HG03342 (cell line): Measurements from ENCODE around the gene CLSTN1.
"Not testable (repeated sequence)": the region's sequence is repeated elsewhere in the genome, so short reads cannot be mapped to it uniquely, and the experiment has no call there.

Source experiments
- ATAC-seq: cut with Tn5 transposase; IDR thresholded peaks from one replicate; pipeline ENCODE4 v1.9.1; 2021; ENCODE audit warnings: mild to moderate bottlenecking, moderate library complexity; ENCODE audit not compliant: unreplicated experiment

Gene CLSTN1

GRCh38 chr1:9801909-9802308 lies 21.9 kb downstream of the CLSTN1 start:
- ATAC-seq = no peak

DNA sequence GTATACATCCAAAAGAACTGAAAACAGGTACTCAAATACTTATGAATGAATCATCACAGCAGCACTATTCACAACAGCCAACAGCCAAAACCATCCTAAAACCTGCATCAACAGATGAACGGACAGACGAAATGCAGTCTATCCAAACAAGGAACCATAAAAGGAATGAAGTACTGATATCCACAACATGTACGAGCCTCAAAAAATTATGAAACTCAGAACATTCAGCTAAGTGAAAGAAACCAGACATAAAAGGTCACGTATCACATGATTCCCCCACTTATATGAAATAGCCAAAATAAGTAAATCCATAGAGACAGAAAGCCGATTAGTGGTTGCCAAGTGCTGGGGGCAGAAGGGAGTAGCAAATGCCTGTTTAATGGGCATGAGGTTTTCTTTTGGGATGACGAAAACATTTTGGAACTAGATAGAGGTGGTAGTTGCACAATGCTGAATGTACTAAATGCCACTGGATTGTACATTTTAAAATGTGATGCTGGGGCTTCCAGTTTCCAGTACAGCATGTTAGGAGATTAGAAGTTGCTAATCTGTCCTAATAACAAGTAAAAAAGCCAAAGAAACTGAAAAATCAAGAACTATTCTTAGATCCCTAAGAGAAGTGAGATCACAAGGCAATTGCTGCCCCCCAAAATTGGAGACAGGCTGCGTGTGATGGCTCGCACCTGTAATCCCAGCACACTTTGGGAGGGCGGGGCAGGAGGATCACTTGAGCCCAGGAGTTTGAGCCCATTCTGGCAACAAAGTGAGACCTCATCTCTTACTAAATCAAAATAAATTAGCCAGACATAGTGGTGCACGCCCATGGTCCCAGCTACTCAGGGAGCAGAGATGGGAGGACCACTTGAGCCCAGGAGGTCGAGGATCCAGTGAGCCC lies 25.3 kb downstream of the CLSTN1 start:
- ATAC-seq = no peak

- ATAC-seq = no peak
These were observed 26.7 kb downstream of the CLSTN1 start for GRCh38 chr1:9797049-9797448.

DNA sequence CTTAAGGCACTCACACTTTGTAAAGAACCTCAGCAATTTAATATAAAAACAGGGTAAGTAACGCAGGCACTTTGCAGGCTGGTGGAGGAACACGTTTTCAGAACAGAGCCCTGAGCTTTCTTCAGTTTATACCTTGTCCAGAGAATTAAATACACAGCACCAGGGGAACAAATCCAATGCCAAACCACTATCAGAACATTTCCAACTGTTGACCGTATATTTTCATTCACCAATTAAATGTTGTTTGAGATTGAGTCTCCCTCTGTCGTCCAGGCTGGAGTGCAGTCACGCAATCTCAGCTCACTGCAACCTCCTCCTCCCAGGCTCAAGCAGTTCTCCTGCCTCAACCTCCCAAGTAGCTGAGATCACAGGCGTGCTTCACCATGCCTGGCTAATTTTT lies 29.7 kb downstream of the CLSTN1 start:
- ATAC-seq = no peak

- no peak for ATAC-seq
These were observed 30.5 kb downstream of the CLSTN1 start for GRCh38 chr1:9793291-9793690.

GRCh38 chr1:9792156-9793042 lies 31.4 kb downstream of the CLSTN1 start:
- ATAC-seq = no peak

GRCh38 chr1:9789700-9790099 lies 34.1 kb downstream of the CLSTN1 start:
- ATAC-seq = not testable (repeated sequence)

DNA sequence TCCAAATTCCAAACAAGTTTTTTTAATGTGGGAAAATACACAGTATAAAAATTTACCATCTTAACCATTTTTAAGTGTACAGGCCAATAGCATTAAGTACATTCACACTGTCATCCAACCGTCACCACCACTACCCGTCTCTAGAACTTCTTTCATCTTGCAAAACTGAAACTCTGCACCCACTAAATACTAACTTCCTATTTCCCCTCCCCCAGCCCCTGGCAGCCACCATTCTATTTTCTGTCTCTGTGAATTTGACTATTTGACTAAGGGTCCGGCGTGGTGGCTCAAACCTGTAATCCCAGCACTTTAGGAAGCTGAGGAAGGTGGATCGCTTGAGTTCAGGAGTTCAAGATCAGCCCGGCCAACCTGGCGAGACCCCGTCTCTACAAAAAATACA lies 36.1 kb downstream of the CLSTN1 start:
- ATAC-seq = peak; percentile 72

DNA sequence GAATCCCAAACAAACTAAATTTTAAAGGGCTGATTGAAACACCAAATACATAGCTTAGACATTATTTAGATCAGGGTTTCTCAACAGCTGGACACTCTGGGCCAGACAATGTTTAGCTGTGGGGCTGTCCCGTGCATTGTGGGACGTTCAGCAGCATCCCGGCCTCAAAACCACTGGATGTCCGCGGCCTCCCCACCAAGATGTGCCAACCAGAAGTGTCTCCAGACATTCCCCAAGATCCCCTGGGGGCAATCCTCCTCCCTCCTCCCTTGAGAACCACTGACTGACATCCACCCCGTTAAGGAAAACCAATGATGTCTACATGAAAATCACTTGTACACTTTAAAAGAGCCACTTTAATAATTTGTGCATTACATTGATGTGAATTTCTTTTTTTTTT lies 38.4 kb downstream of the CLSTN1 start:
- ATAC-seq = no peak

GRCh38 chr1:9784508-9785133 lies 39.1 kb downstream of the CLSTN1 start:
- ATAC-seq = no peak

DNA sequence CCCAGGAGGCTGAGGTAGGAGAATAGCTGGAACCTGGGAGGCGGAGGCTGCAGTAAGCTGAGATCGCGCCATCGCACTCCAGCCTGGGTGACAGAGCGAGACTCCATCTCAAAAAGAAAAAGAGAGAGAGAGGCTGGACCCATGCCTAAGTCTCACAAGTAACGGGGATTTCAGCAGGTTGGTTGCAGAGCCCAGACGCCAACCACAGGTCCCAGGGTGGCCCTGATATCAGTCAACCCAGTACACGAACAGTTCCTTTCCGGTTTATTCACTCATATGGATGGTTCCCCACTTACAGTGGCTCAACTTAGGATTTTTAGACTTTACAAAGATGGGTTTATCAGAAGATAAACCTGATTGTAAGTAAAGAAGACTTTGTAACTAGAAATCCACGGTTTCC lies 40.9 kb downstream of the CLSTN1 start:
- ATAC-seq = no peak

DNA sequence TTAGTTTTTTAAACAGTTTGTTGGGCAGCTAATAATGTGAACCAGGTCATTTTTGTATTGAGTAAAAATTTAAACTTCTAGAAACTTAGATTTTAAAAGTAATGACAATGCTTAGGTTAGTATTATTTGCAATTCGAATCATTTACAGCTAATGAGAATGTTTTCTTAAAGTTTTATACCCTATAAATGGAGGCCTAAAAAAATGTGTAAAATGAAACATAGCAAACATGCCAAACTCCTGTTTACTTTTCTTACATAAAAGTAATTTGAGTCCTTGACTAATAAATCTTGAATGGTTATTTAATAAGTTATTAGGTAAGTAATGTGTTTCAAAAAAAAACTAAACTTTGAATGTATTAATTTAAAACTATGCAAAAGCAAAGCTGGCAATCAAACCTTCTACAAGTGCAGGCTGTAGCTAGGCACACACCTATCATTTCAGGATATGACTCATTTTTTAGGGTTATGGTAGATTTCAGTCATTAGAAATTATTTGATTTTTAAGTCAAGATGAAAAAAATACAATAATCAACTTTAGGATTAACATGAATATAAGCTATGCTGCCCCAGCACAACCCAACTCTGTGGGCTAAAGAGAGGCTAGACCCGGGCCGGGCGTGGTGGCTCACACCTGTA lies 41.5 kb downstream of the CLSTN1 start:
- no peak for ATAC-seq

GRCh38 chr1:9780554-9781110 lies 43.1 kb downstream of the CLSTN1 start:
- ATAC-seq = no peak

DNA sequence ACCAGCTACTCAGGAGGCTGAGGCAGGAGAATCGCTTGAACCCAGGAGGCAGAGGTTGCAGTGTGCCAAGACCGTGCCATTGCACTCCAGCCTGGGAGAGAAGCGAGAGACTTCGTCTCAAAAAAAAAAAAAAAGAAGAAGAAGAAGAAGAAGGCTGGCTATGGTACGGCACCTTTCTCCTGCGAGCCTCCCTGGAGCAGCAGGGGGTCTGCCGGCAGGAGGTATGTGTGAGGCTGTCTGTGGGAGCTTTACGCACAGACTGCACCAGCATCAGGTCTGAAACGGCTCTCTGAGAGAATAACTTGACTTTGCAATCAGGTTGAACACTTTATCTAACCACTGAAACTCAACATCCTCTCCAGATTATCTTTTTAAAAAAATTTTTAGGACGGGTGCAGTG lies 44.9 kb downstream of the CLSTN1 start:
- no peak for ATAC-seq

DNA sequence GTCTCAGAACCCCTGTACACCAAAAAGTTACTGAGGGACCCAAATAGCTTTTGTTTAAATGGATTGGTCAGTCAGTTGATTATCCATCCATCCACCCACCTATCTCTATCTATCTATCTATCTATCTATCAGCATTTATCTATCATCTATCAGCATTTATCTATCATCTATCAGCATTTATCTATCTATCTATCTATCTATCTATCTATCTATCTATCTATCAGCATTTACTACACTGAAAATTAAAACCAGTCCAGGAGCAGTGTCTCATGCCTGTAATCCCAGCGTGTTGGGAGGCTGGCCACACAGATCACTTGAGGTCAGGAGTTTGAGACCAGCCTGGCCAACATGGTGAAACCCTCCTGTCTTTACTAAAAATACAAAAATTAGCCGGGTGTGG lies 47.1 kb downstream of the CLSTN1 start:
- no peak for ATAC-seq

DNA sequence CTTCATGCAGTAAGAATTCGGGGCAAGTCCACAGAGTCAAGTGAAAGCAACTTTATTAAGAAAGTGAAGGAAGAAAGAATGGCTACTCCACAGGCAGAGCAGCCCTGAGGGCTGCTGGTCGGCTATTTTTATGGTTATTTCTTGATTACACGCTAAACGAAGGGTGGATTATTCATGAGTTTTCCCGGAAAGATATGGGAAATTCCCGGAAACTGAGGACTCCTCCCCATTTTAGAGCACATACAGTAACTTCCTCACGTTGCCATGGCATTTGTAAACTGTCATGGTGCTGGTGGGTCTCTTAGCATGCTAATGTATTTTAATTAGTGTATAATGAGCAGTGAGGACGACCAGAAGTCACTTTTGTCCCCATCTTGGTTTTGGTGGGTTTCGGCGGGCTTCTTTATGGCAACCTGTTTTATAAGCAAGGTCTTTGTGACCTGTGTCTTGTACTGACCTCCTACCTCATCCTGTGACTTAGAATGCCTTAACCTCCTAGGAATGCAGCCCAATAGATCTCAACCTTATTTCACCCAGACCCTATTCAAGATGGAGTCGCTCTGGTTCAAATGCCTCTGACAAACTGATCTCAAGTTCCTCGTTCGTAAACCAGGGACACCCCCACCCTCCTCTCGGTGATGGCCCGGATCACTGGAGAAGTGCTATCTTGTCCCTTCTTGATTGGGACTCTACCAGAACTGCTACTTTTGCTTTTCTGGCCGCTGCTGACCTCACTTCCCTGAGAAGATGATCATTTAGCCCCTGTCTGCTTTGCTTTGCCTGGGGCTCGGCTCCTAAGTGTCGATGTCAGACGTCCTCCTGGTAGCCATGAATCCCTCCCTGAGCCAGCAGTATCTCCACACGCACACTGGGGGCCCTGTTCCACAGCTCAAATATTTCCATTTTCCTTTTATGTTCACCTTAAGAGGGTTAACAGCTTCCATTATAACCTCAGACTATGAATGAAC lies 48.8 kb downstream of the CLSTN1 start:
- no peak for ATAC-seq

GRCh38 chr1:9770298-9770697 lies 53.5 kb downstream of the CLSTN1 start:
- no peak for ATAC-seq

DNA sequence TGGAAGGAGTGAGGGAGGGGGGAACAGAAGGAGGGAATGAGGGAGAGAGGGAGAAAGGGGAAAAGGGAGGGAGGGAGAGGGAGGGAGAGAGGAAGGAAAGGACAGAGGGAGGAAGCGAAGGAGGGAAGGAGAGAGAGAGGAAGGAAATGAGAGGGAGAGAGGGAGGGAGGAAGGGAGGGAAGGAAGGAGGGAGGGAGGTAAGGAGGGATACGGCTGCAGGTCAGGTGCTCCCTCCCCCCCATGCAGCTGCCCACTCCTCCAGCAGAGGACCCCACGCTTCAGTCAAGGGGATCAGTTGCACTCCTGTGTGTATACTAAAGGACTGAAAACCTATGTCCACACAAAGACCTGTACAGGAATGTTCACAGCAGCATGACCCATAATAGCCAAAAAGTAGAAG lies 54.8 kb downstream of the CLSTN1 start:
- ATAC-seq = no peak

- no peak for ATAC-seq
These were observed 55.6 kb downstream of the CLSTN1 start for GRCh38 chr1:9767964-9768668.
